ENCODE data around the gene INHBC. TPM values are rescaled to one million over a fixed set of nuclear protein-coding genes. Genes with fewer than 3 reads are reported as not detected.
"Not testable (repeated sequence)": the region's sequence is repeated elsewhere in the genome, so short reads cannot be mapped to it uniquely, and the experiment has no call there.

INHBC gene
- not detected in 2 replicates for polyA plus RNA-seq (2014; cell fraction: cytosol; rRNA removed)
- polyA plus RNA-seq (2014; cell fraction: nucleus; rRNA removed): not detected in 2 replicates

GRCh38 chr12:57434517-57435223, at the start of gene INHBC:
TSS of gene INHBC (plus strand) at chr12:57434784. CDS start at chr12:57434887, 103 bp downstream.
- DNase-seq (ENCODE audit: low spot score): no peak

GRCh38 chr12:57385586-57385985, 49.0 kb upstream of the INHBC start:
- no peak for DNase-seq (ENCODE audit: low spot score)

GRCh38 chr12:57386187-57386720, 48.3 kb upstream of the INHBC start:
- no peak for DNase-seq (ENCODE audit: low spot score)

GRCh38 chr12:57388425-57388824, 46.2 kb upstream of the INHBC start:
- no peak for DNase-seq (ENCODE audit: low spot score)

GRCh38 chr12:57389033-57389432, 45.6 kb upstream of the INHBC start:
- DNase-seq (ENCODE audit: low spot score): no peak

GRCh38 chr12:57390174-57390573, 44.4 kb upstream of the INHBC start:
- DNase-seq (ENCODE audit: low spot score): no peak

GRCh38 chr12:57395121-57395520, 39.5 kb upstream of the INHBC start:
- no peak for DNase-seq (ENCODE audit: low spot score)

- no peak for DNase-seq (ENCODE audit: low spot score)
Observed at GRCh38 chr12:57397441-57397840, 37.1 kb upstream of the INHBC start.

- not testable (repeated sequence) for DNase-seq (ENCODE audit: low spot score)
Observed at GRCh38 chr12:57399718-57400463, 34.7 kb upstream of the INHBC start.

GRCh38 chr12:57401165-57401564, 33.4 kb upstream of the INHBC start:
- DNase-seq (ENCODE audit: low spot score): no peak

- not testable (repeated sequence) for DNase-seq (ENCODE audit: low spot score)
Observed at GRCh38 chr12:57402156-57402555, 32.4 kb upstream of the INHBC start.

GRCh38 chr12:57404966-57405640, 29.5 kb upstream of the INHBC start:
- no peak for DNase-seq (ENCODE audit: low spot score)

- no peak for DNase-seq (ENCODE audit: low spot score)
Observed at GRCh38 chr12:57410534-57410933, 24.1 kb upstream of the INHBC start.

- DNase-seq (ENCODE audit: low spot score): not testable (repeated sequence)
Observed at GRCh38 chr12:57414160-57414559, 20.4 kb upstream of the INHBC start.

GRCh38 chr12:57415088-57415487, 19.5 kb upstream of the INHBC start:
- no peak for DNase-seq (ENCODE audit: low spot score)

- no peak for DNase-seq (ENCODE audit: low spot score)
Observed at GRCh38 chr12:57416039-57416996, 18.3 kb upstream of the INHBC start.

GRCh38 chr12:57418255-57418654, 16.3 kb upstream of the INHBC start:
- DNase-seq (ENCODE audit: low spot score): no peak

GRCh38 chr12:57419495-57419894, 15.1 kb upstream of the INHBC start:
- DNase-seq (ENCODE audit: low spot score): no peak

GRCh38 chr12:57420482-57420881, 14.1 kb upstream of the INHBC start:
- DNase-seq (ENCODE audit: low spot score): no peak

- DNase-seq (ENCODE audit: low spot score): not testable (repeated sequence)
Observed at GRCh38 chr12:57426948-57427347, 7.6 kb upstream of the INHBC start.

- no peak for DNase-seq (ENCODE audit: low spot score)
Observed at GRCh38 chr12:57428965-57429364, 5.6 kb upstream of the INHBC start.
